WTC11 (cell line): ENCODE data around the gene CD82. TPM values are rescaled to one million over a fixed set of nuclear protein-coding genes. Genes with fewer than 3 reads are reported as not detected.

Source experiments
- ATAC-seq: fragments of 200-7000 bp; cut with Tn5 transposase; 2 replicates; pipeline ENCODE4 v1.10.0; 2021; ENCODE audit warnings: mild to moderate bottlenecking, moderate library complexity
- CTCF ChIA-PET: fragments of 300-600 bp; sonication (Branson Sonifier 250); formaldehyde crosslinking; loops from one replicate; lab custom pipeline; 2021; ENCODE audit warnings: antibody characterized with exemption; lab: Charles Lee
- POLR2A ChIA-PET: fragments of 350-600 bp; sonication (Branson Sonifier 250); formaldehyde crosslinking; loops from one replicate; lab custom pipeline; 2021; ENCODE audit warnings: antibody characterized with exemption; lab: Charles Lee
- DNase-seq: peaks from one replicate; pipeline ENCODE4 v3.0.0; 2021; ENCODE audit warnings: low spot score
- H3K27ac Mint-ChIP-seq: 2 replicates; pipeline ENCODE4 v1.8.0; 2021; ENCODE audit warnings: mixed read lengths
- H3K27me3 Mint-ChIP-seq: 2 replicates; pipeline ENCODE4 v1.8.0; 2021; ENCODE audit warnings: low read depth, mild to moderate bottlenecking, moderate library complexity, mixed read lengths
- H3K36me3 Mint-ChIP-seq: 2 replicates; pipeline ENCODE4 v1.8.0; 2021; ENCODE audit warnings: mixed read lengths
- H3K4me1 Mint-ChIP-seq: 2 replicates; pipeline ENCODE4 v1.8.0; 2022; ENCODE audit warnings: mixed read lengths
- H3K4me3 Mint-ChIP-seq: 2 replicates; pipeline ENCODE4 v1.8.0; 2021; ENCODE audit warnings: mild to moderate bottlenecking, moderate library complexity, mixed read lengths
- H3K9me3 Mint-ChIP-seq: 2 replicates; pipeline ENCODE4 v1.8.0; 2021; ENCODE audit warnings: mixed read lengths
- ATF6 ChIP-seq: sonication (generic); formaldehyde crosslinking; IDR thresholded peaks from 2 replicates; pipeline ENCODE4 v1.8.1; 2023; ENCODE audit warnings: mild to moderate bottlenecking, missing genetic modification reagents
- E2F5 ChIP-seq: sonication (generic); formaldehyde crosslinking; IDR thresholded peaks from 2 replicates; pipeline ENCODE4 v1.8.1; 2022; ENCODE audit warnings: mild to moderate bottlenecking, moderate library complexity, missing genetic modification reagents
- ETV6 ChIP-seq: sonication (generic); formaldehyde crosslinking; IDR thresholded peaks from 2 replicates; pipeline ENCODE4 v1.8.1; 2022; ENCODE audit warnings: mild to moderate bottlenecking, missing genetic modification reagents
- FOXP1 ChIP-seq: sonication (generic); formaldehyde crosslinking; IDR thresholded peaks from 2 replicates; pipeline ENCODE4 v1.8.0; 2022; ENCODE audit warnings: missing genetic modification reagents, mild to moderate bottlenecking, moderate library complexity, borderline replicate concordance
- FOXP4 ChIP-seq: sonication (generic); formaldehyde crosslinking; IDR thresholded peaks from 2 replicates; pipeline ENCODE4 v1.8.0; 2022; ENCODE audit warnings: mild to moderate bottlenecking, missing genetic modification reagents
- GTF2I ChIP-seq: fragments of 250-450 bp; sonication (Bioruptor Pico); conservative IDR thresholded peaks from 2 replicates; pipeline ENCODE4 v1.4.0; 2021; ENCODE audit warnings: mild to moderate bottlenecking
- RORB ChIP-seq: fragments of 250-450 bp; sonication (Bioruptor Pico); IDR thresholded peaks from 2 replicates; pipeline ENCODE4 v1.9.0; 2021; ENCODE audit warnings: mild to moderate bottlenecking
- TCF7 ChIP-seq: sonication (generic); formaldehyde crosslinking; IDR thresholded peaks from 2 replicates; pipeline ENCODE4 v1.8.0; 2022; ENCODE audit warnings: mild to moderate bottlenecking, low read depth, missing genetic modification reagents, moderate library complexity
- TP53 ChIP-seq: sonication (generic); formaldehyde crosslinking; IDR thresholded peaks from 2 replicates; pipeline ENCODE4 v1.8.1; 2023; ENCODE audit warnings: mild to moderate bottlenecking, missing genetic modification reagents
- ZNF121 ChIP-seq: sonication (generic); formaldehyde crosslinking; IDR thresholded peaks from 2 replicates; pipeline ENCODE4 v1.8.0; 2023; ENCODE audit warnings: missing genetic modification reagents
- ZNF263 ChIP-seq: sonication (generic); formaldehyde crosslinking; IDR thresholded peaks from 2 replicates; pipeline ENCODE4 v1.8.1; 2022; ENCODE audit warnings: low read depth, mild to moderate bottlenecking, moderate library complexity, missing genetic modification reagents
- ZNF512 ChIP-seq: sonication (generic); formaldehyde crosslinking; IDR thresholded peaks from 2 replicates; pipeline ENCODE4 v1.8.1; 2022; ENCODE audit warnings: missing genetic modification reagents, borderline replicate concordance
- total RNA-seq: library from RNA; stranded (reverse); gene quantifications from 3 replicates; pipeline ENCODE4 v1.2.3, GENCODE V29; 2021
- TF ChIP-seq, protein P1 (sequence below): sonication (generic); formaldehyde crosslinking; IDR thresholded peaks from 2 replicates; pipeline ENCODE4 v1.8.0; 2022; ENCODE audit warnings: mild to moderate bottlenecking, missing genetic modification reagents
- TF ChIP-seq, protein P2 (sequence below): fragments of 200-600 bp; IDR thresholded peaks from 2 replicates; pipeline ENCODE4 v1.8.0; 2022; ENCODE audit warnings: antibody characterized with exemption
- TF ChIP-seq, protein P3 (sequence below): sonication (generic); formaldehyde crosslinking; conservative IDR thresholded peaks from 2 replicates; pipeline ENCODE4 v1.8.1; 2022; ENCODE audit warnings: mild to moderate bottlenecking, missing genetic modification reagents
- TF ChIP-seq, protein P4 (sequence below): sonication (generic); formaldehyde crosslinking; conservative IDR thresholded peaks from 2 replicates; pipeline ENCODE4 v1.8.1; 2023; ENCODE audit warnings: mild to moderate bottlenecking, low read depth, missing genetic modification reagents, moderate library complexity
- TF ChIP-seq, protein P5 (sequence below): sonication (generic); formaldehyde crosslinking; IDR thresholded peaks from 2 replicates; pipeline ENCODE4 v1.8.0; 2023; ENCODE audit warnings: mild to moderate bottlenecking, missing genetic modification reagents

Gene CD82
- total RNA-seq, 1 experiment from 2014 or later = 15.5 TPM

GRCh38 chr11:44538375-44539054 lies 26.9 kb upstream of the CD82 start:
- ChIA-PET CTCF (interaction anchor here (1.3 to 3.8 kb wide), 5 partner anchors 15 to 209 kb away, joined by 3 to 15 read pairs (median 6); no protein-coding TSS in a partner anchor), POLR2A (interaction anchor here (0.8 kb wide), 1 partner anchor 367 kb away, joined by 4 read pairs; no protein-coding TSS in a partner anchor)
- TF ChIP-seq ZNF512 (CRISPR knock-in tag) = no peak
- TF ChIP-seq, protein P1, sequence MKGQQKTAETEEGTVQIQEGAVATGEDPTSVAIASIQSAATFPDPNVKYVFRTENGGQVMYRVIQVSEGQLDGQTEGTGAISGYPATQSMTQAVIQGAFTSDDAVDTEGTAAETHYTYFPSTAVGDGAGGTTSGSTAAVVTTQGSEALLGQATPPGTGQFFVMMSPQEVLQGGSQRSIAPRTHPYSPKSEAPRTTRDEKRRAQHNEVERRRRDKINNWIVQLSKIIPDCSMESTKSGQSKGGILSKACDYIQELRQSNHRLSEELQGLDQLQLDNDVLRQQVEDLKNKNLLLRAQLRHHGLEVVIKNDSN (CRISPR knock-in tag) = no peak
- no peak for TF ChIP-seq TP53 (CRISPR knock-in tag)
- TF ChIP-seq, protein P2, sequence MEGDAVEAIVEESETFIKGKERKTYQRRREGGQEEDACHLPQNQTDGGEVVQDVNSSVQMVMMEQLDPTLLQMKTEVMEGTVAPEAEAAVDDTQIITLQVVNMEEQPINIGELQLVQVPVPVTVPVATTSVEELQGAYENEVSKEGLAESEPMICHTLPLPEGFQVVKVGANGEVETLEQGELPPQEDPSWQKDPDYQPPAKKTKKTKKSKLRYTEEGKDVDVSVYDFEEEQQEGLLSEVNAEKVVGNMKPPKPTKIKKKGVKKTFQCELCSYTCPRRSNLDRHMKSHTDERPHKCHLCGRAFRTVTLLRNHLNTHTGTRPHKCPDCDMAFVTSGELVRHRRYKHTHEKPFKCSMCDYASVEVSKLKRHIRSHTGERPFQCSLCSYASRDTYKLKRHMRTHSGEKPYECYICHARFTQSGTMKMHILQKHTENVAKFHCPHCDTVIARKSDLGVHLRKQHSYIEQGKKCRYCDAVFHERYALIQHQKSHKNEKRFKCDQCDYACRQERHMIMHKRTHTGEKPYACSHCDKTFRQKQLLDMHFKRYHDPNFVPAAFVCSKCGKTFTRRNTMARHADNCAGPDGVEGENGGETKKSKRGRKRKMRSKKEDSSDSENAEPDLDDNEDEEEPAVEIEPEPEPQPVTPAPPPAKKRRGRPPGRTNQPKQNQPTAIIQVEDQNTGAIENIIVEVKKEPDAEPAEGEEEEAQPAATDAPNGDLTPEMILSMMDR = peak; percentile 97
- TF ChIP-seq ETV6 (CRISPR knock-in tag) = 0 out of 2 replicates have a peak, but pooled peaks have one; percentile 59
- no peak for TF ChIP-seq FOXP1
- TF ChIP-seq ZNF263 (CRISPR knock-in tag) = no peak
- peak; percentile 61; the same call in 1 of the 2 replicates for TF ChIP-seq ZNF121 (CRISPR knock-in tag)
- DNase-seq = peak; percentile 85
- peak overlapping the region; percentile 24 for H3K4me3 Mint-ChIP-seq
- peaks cover 13% of the 10 kb centered on the region for H3K4me1 Mint-ChIP-seq
- no peak overlapping the region for H3K27ac Mint-ChIP-seq
- peaks cover 8% of the 10 kb centered on the region for H3K27me3 Mint-ChIP-seq
- peak; percentile 92 for ATAC-seq
- peaks cover 3% of the 10 kb centered on the region; the same call in 1 of the 2 replicates for H3K9me3 Mint-ChIP-seq
- H3K36me3 Mint-ChIP-seq = no peaks in the 10 kb centered on the region

GRCh38 chr11:44539971-44540370 lies 25.5 kb upstream of the CD82 start:
- H3K27ac Mint-ChIP-seq = no peak overlapping the region
- H3K36me3 Mint-ChIP-seq = no peaks in the 10 kb centered on the region
- no peak overlapping the region for H3K4me3 Mint-ChIP-seq
- peaks cover 12% of the 10 kb centered on the region for H3K4me1 Mint-ChIP-seq
- no peaks in the 10 kb centered on the region for H3K9me3 Mint-ChIP-seq
- ATAC-seq (peak; percentile 8; the same call in 1 of the 2 replicates), DNase-seq (no peak)
- H3K27me3 Mint-ChIP-seq = peaks cover 8% of the 10 kb centered on the region
- POLR2A ChIA-PET = no interaction called here
- CTCF ChIA-PET = interaction anchor here (0.8 to 3.8 kb wide), 7 partner anchors 15 to 210 kb away, joined by 3 to 15 read pairs (median 4); no protein-coding TSS in a partner anchor
- TF ChIP-seq, protein P3, sequence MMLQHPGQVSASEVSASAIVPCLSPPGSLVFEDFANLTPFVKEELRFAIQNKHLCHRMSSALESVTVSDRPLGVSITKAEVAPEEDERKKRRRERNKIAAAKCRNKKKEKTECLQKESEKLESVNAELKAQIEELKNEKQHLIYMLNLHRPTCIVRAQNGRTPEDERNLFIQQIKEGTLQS (CRISPR knock-in tag) = no peak
- TF ChIP-seq RORB (CRISPR knock-in tag) (no peak), GTF2I (CRISPR knock-in tag) (no peak), TCF7 (no peak), ATF6 (CRISPR knock-in tag) (no peak), FOXP4 (CRISPR knock-in tag) (no peak), ZNF263 (CRISPR knock-in tag) (no peak), E2F5 (no peak)
- TF ChIP-seq, protein P4, sequence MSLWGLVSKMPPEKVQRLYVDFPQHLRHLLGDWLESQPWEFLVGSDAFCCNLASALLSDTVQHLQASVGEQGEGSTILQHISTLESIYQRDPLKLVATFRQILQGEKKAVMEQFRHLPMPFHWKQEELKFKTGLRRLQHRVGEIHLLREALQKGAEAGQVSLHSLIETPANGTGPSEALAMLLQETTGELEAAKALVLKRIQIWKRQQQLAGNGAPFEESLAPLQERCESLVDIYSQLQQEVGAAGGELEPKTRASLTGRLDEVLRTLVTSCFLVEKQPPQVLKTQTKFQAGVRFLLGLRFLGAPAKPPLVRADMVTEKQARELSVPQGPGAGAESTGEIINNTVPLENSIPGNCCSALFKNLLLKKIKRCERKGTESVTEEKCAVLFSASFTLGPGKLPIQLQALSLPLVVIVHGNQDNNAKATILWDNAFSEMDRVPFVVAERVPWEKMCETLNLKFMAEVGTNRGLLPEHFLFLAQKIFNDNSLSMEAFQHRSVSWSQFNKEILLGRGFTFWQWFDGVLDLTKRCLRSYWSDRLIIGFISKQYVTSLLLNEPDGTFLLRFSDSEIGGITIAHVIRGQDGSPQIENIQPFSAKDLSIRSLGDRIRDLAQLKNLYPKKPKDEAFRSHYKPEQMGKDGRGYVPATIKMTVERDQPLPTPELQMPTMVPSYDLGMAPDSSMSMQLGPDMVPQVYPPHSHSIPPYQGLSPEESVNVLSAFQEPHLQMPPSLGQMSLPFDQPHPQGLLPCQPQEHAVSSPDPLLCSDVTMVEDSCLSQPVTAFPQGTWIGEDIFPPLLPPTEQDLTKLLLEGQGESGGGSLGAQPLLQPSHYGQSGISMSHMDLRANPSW = no peak
- TF ChIP-seq, protein P5, sequence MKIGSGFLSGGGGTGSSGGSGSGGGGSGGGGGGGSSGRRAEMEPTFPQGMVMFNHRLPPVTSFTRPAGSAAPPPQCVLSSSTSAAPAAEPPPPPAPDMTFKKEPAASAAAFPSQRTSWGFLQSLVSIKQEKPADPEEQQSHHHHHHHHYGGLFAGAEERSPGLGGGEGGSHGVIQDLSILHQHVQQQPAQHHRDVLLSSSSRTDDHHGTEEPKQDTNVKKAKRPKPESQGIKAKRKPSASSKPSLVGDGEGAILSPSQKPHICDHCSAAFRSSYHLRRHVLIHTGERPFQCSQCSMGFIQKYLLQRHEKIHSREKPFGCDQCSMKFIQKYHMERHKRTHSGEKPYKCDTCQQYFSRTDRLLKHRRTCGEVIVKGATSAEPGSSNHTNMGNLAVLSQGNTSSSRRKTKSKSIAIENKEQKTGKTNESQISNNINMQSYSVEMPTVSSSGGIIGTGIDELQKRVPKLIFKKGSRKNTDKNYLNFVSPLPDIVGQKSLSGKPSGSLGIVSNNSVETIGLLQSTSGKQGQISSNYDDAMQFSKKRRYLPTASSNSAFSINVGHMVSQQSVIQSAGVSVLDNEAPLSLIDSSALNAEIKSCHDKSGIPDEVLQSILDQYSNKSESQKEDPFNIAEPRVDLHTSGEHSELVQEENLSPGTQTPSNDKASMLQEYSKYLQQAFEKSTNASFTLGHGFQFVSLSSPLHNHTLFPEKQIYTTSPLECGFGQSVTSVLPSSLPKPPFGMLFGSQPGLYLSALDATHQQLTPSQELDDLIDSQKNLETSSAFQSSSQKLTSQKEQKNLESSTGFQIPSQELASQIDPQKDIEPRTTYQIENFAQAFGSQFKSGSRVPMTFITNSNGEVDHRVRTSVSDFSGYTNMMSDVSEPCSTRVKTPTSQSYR (CRISPR knock-in tag) = no peak
